SU-DHL-6 (cell line): ENCODE data around the gene SH3PXD2A.

Experiments
- H2AFZ ChIP-seq: fragments of 200-600 bp; sonication (generic); 2 replicates; pipeline ENCODE4 v1.6.1; 2014; ENCODE audit warnings: low read depth, mild to moderate bottlenecking, moderate library complexity, mixed read lengths, antibody characterized with exemption, low read length; ENCODE audit not compliant: severe bottlenecking
- H3F3A ChIP-seq: fragments of 200-600 bp; shearing (Covaris generic); 2 replicates; pipeline ENCODE4 v1.6.0; 2016; ENCODE audit warnings: antibody characterized with exemption, mild to moderate bottlenecking; ENCODE audit not compliant: insufficient read depth
- H3K27ac ChIP-seq: fragments of 200-600 bp; sonication (generic); 2 replicates; pipeline ENCODE4 v1.5.1; 2016; ENCODE audit warnings: low read depth, mild to moderate bottlenecking, low read length, moderate library complexity, mixed read lengths
- H3K27me3 ChIP-seq: fragments of 200-600 bp; sonication (generic), shearing (Covaris generic); 2 replicates; pipeline ENCODE4 v1.6.0; 2014; ENCODE audit warnings: mild to moderate bottlenecking, low read length
- H3K36me3 ChIP-seq: fragments of 200-600 bp; sonication (generic); 2 replicates; pipeline ENCODE4 v1.6.1; 2014; ENCODE audit warnings: mild to moderate bottlenecking, low read length, mixed read lengths
- H3K4me2 ChIP-seq: fragments of 300-600, 200-600 bp; shearing (Covaris generic), sonication (generic); 2 replicates; pipeline ENCODE4 v1.6.0; 2014; ENCODE audit warnings: low read length, low read depth, mild to moderate bottlenecking; ENCODE audit not compliant: poor library complexity, severe bottlenecking
- H3K4me3 ChIP-seq: fragments of 200-600 bp; sonication (generic); 2 replicates; pipeline ENCODE4 v1.5.1; 2014; ENCODE audit warnings: antibody characterized with exemption, low read length, mild to moderate bottlenecking, mixed read lengths; ENCODE audit not compliant: insufficient read depth, poor library complexity, severe bottlenecking
- H3K79me2 ChIP-seq: fragments of 200-600 bp; sonication (generic); 2 replicates; pipeline ENCODE4 v1.6.1; 2014; ENCODE audit warnings: mild to moderate bottlenecking, low read length, moderate library complexity; ENCODE audit not compliant: insufficient read depth
- H3K9ac ChIP-seq: fragments of 200-600 bp; sonication (generic); 2 replicates; pipeline ENCODE4 v1.7.0; 2014; ENCODE audit warnings: mild to moderate bottlenecking, low read length
- H3K9me2 ChIP-seq: fragments of 200-600 bp; sonication (generic); replicated peaks from 2 replicates; pipeline ENCODE4 v1.6.1; 2014; ENCODE audit warnings: low read length; ENCODE audit not compliant: insufficient read depth
- H3K9me3 ChIP-seq: fragments of 200-600 bp; sonication (generic); 2 replicates; pipeline ENCODE4 v1.6.1; 2014; ENCODE audit warnings: low read length, mixed read lengths; ENCODE audit not compliant: insufficient read depth
- H4K20me1 ChIP-seq: fragments of 200-600 bp; sonication (generic); 2 replicates; pipeline ENCODE4 v1.6.1; 2014; ENCODE audit warnings: low read depth, mild to moderate bottlenecking, antibody characterized with exemption, low read length, moderate library complexity, mixed read lengths
- CTCF ChIP-seq: fragments of 200-600 bp; sonication (generic); IDR thresholded peaks from one replicate; pipeline ENCODE4 v1.5.1; 2017; ENCODE audit warnings: antibody characterized with exemption, mild to moderate bottlenecking, low read length, moderate library complexity; ENCODE audit not compliant: insufficient read depth, poor library complexity, severe bottlenecking
- EZH2phosphoT487 ChIP-seq: fragments of 200-600 bp; sonication (generic), shearing (Covaris generic); conservative IDR thresholded peaks from 2 replicates; pipeline ENCODE4 v1.6.1; 2018; ENCODE audit warnings: mild to moderate bottlenecking, antibody characterized with exemption, low read length, moderate library complexity, mixed read lengths

Gene SH3PXD2A

GRCh38 chr10:103658049-103658577 lies 197.3 kb downstream of the SH3PXD2A start:
- Histone ChIP-seq H3K4me3 (no peak overlapping the region), H3K27me3 (no peaks in the 10 kb centered on the region), H3K9me2 (no peaks in the 10 kb centered on the region), H3K9me3 (no peaks in the 10 kb centered on the region), H3K27ac (no peak overlapping the region), H3K36me3 (no peaks in the 10 kb centered on the region), H4K20me1 (no peaks in the 10 kb centered on the region), H3K9ac (no peak overlapping the region), H3K79me2 (no peaks in the 10 kb centered on the region), H3F3A (no peaks in the 10 kb centered on the region), H2AFZ (no peak overlapping the region), H3K4me2 (no peak overlapping the region)
- no peak for TF ChIP-seq EZH2phosphoT487
- no peak for TF ChIP-seq CTCF

GRCh38 chr10:103657061-103657591 lies 198.2 kb downstream of the SH3PXD2A start:
- no peaks in the 10 kb centered on the region for H3K36me3 ChIP-seq
- no peaks in the 10 kb centered on the region for H3K27me3 ChIP-seq
- no peaks in the 10 kb centered on the region for H3K9me3 ChIP-seq
- H3F3A ChIP-seq, result no peaks in the 10 kb centered on the region
- H3K9ac ChIP-seq, result no peak overlapping the region
- no peak for TF ChIP-seq EZH2phosphoT487
- TF ChIP-seq CTCF, result no peak
- H3K4me2 ChIP-seq, result no peak overlapping the region
- no peaks in the 10 kb centered on the region for H3K9me2 ChIP-seq
- H3K79me2 ChIP-seq, result no peaks in the 10 kb centered on the region
- no peak overlapping the region for H3K4me3 ChIP-seq
- no peak overlapping the region for H2AFZ ChIP-seq
- H3K27ac ChIP-seq, result no peak overlapping the region
- no peaks in the 10 kb centered on the region for H4K20me1 ChIP-seq

- no peaks in the 10 kb centered on the region for H3K79me2 ChIP-seq
- TF ChIP-seq CTCF, result no peak
- no peak for TF ChIP-seq EZH2phosphoT487
- H3K9me3 ChIP-seq, result no peaks in the 10 kb centered on the region
- no peaks in the 10 kb centered on the region for H3K27me3 ChIP-seq
- no peaks in the 10 kb centered on the region for H3K9me2 ChIP-seq
- H3K9ac ChIP-seq, result no peak overlapping the region
- H3K36me3 ChIP-seq, result no peaks in the 10 kb centered on the region
- H2AFZ ChIP-seq, result no peak overlapping the region
- no peak overlapping the region for H3K27ac ChIP-seq
- no peak overlapping the region for H3K4me2 ChIP-seq
- no peaks in the 10 kb centered on the region for H3F3A ChIP-seq
- no peaks in the 10 kb centered on the region for H4K20me1 ChIP-seq
- no peak overlapping the region for H3K4me3 ChIP-seq
These were observed 200.5 kb downstream of the SH3PXD2A start for GRCh38 chr10:103654925-103655324.
